ENCODE measurements around the gene CFAP251. TPM values are rescaled to one million over a fixed set of nuclear protein-coding genes. Genes with fewer than 3 reads are reported as not detected.

CFAP251 gene
- total and polyA plus RNA-seq, 2 of the 8 experiments (the other 6 are each of a cell fraction or from before 2014, with no cell fraction given), result 1.8 to 2.9 TPM

- H3K79me2 ChIP-seq (ENCODE audit: control insufficient read depth in 1 of 2, insufficient read depth in 2 of 2, low read length in 2 of 2), result no peaks in the 10 kb centered on the region
Measured at GRCh38 chr12:121966959-121967358, 48.6 kb downstream of the CFAP251 start.

More at GRCh38 chr12:121966959-121967358, 48.6 kb downstream of the CFAP251 start:
- FAIRE-seq (no peak), DNase-seq (ENCODE audit: low read depth in 1 of 2, low spot score in 2 of 2) (no peak)
- no peak overlapping the region for H3K18ac ChIP-seq (ENCODE audit: extremely low read depth, low read length)
- no peak overlapping the region for H3K27ac ChIP-seq (ENCODE audit: low read depth, low read length)
- no peak overlapping the region for H2BK15ac ChIP-seq (ENCODE audit: low read length)
- H2BK120ac ChIP-seq (replicated peaks; ENCODE audit: low read depth, low read length), result no peak overlapping the region
- TF ChIP-seq TCF12 (IDR thresholded peaks at IDR 0.05; ENCODE audit: low read depth, low read length), result no peak
- TF ChIP-seq, protein P1, sequence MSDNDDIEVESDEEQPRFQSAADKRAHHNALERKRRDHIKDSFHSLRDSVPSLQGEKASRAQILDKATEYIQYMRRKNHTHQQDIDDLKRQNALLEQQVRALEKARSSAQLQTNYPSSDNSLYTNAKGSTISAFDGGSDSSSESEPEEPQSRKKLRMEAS (IDR thresholded peaks at IDR 0.05), result no peak
- no peak for TF ChIP-seq TEAD4 (IDR thresholded peaks at IDR 0.05; ENCODE audit: low read depth, low read length)
- TF ChIP-seq RNF2 (IDR thresholded peaks at IDR 0.05; ENCODE audit: borderline replicate concordance, low read depth, low read length, missing control alignments, poor library complexity, severe bottlenecking), result no peak
- TF ChIP-seq CREB1 (IDR thresholded peaks at IDR 0.05), result no peak
- H2AFZ ChIP-seq (ENCODE audit: low read length), result no peak overlapping the region
- H3K9ac ChIP-seq (replicated peaks in 1 of 4; ENCODE audit: extremely low read depth in 1 of 4, low read depth in 3 of 4, low read length in 3 of 4), result no peak overlapping the region
- H3K14ac ChIP-seq (ENCODE audit: insufficient read length), result no peak overlapping the region
- ChIA-PET CTCF (ENCODE audit: partially characterized antibody) (interaction anchor here (1.4 kb wide), 1 partner anchor 12 kb away, joined by 4 read pairs; no protein-coding TSS in a partner anchor), POLR2A (ENCODE audit: partially characterized antibody) (interaction anchor here (0.7 to 1.2 kb wide), 2 partner anchors 34 to 56 kb away, joined by 3 read pairs; no protein-coding TSS in a partner anchor)
- H4K5ac ChIP-seq (ENCODE audit: insufficient read length, low read depth, low read length), result no peak overlapping the region
- no peaks in the 10 kb centered on the region for H3K9me3 ChIP-seq (ENCODE audit: insufficient read depth in 2 of 2, low read depth in 1 of 2, low read length in 1 of 2)
- no peak overlapping the region for H2AK5ac ChIP-seq (ENCODE audit: low read depth, low read length)
- H4K8ac ChIP-seq (ENCODE audit: extremely low read depth, insufficient read depth, low read length), result no peak overlapping the region
- H3K4ac ChIP-seq (replicated peaks; ENCODE audit: insufficient read length, low read depth, low read length), result no peak overlapping the region
- no peaks in the 10 kb centered on the region for H3K79me1 ChIP-seq (ENCODE audit: low read depth, low read length)
- H3K4me3 ChIP-seq (ENCODE audit: extremely low read depth in 1 of 4, insufficient read depth in 2 of 4, low read depth in 3 of 4, low read length in 4 of 4), result no peak overlapping the region
- no peaks in the 10 kb centered on the region for H4K20me1 ChIP-seq (replicated peaks in 1 of 2; ENCODE audit: control insufficient read depth in 1 of 2, insufficient read depth in 2 of 2, low read length in 2 of 2)
- 90% methylated on average over 5 of the region's 5 CpGs; no CpG with 5 or more reads in 1 of the 2 experiments for WGBS, 2 experiments (ENCODE audit: extremely low coverage in 1 of 2, insufficient coverage in 1 of 2, insufficient read length in 1 of 2, insufficient replicate concordance in 2 of 2, low coverage in 1 of 2, low lambda C conversion rate in 2 of 2, missing lambda C conversion rate in 1 of 2)
- no peak overlapping the region for H3K23ac ChIP-seq (ENCODE audit: insufficient read length)
- H2BK20ac ChIP-seq (ENCODE audit: low read length), result no peak overlapping the region
- H3K23me2 ChIP-seq (ENCODE audit: low read depth, low read length), result no peaks in the 10 kb centered on the region
- H2BK5ac ChIP-seq (ENCODE audit: low read depth, low read length), result no peak overlapping the region
- H3K27me3 ChIP-seq (replicated peaks in 1 of 4; ENCODE audit: control insufficient read depth in 3 of 4, extremely low read depth in 1 of 4, insufficient read depth in 3 of 4, low read length in 3 of 4), result no peaks in the 10 kb centered on the region
- no peak overlapping the region for H4K91ac ChIP-seq (replicated peaks; ENCODE audit: insufficient read length, low read length)
- no peaks in the 10 kb centered on the region for H3K36me3 ChIP-seq (ENCODE audit: control insufficient read depth in 2 of 4, insufficient read depth in 4 of 4, low read length in 3 of 4)
- H3K56ac ChIP-seq (replicated peaks; ENCODE audit: insufficient read length, low read depth, low read length), result no peak overlapping the region
- no peaks in the 10 kb centered on the region for H3K4me1 ChIP-seq (replicated peaks in 1 of 4; ENCODE audit: control insufficient read depth in 3 of 4, insufficient read depth in 4 of 4, low read length in 3 of 4)
- no peak overlapping the region for H3K4me2 ChIP-seq (ENCODE audit: insufficient read depth in 1 of 2, low read depth in 2 of 2, low read length in 2 of 2)
- no peak overlapping the region for H2BK12ac ChIP-seq (ENCODE audit: low read depth, low read length)

Data from H1 (cell line).